Peyer's patch (tissue), 4 donors: ENCODE data around the gene KATNAL1.

Experiments
- POLR2A ChIP-seq, 2 donors: fragments of 450-650 bp; IDR thresholded peaks; one replicate each; pipeline ENCODE4 v1.5.1; 2017; ENCODE audit warnings: antibody characterized with exemption in 2 of 2, mild to moderate bottlenecking in 2 of 2, moderate library complexity in 2 of 2
- TF ChIP-seq, protein P1 (sequence below), 6 experiments: fragments of 450-650 bp in 4 of 6; fragments of 200-600 bp in 2 of 6; sonication (generic) in 1 of 6; IDR thresholded peaks; one replicate each; pipeline ENCODE4 v1.5.1; 2017 to 2019; ENCODE audit warnings: antibody characterized with exemption in 6 of 6, mild to moderate bottlenecking in 3 of 6, moderate library complexity in 1 of 6

GRCh38 chr13:30235216-30235615 is 72.1 kb downstream of the KATNAL1 start:
- TF ChIP-seq, protein P1, sequence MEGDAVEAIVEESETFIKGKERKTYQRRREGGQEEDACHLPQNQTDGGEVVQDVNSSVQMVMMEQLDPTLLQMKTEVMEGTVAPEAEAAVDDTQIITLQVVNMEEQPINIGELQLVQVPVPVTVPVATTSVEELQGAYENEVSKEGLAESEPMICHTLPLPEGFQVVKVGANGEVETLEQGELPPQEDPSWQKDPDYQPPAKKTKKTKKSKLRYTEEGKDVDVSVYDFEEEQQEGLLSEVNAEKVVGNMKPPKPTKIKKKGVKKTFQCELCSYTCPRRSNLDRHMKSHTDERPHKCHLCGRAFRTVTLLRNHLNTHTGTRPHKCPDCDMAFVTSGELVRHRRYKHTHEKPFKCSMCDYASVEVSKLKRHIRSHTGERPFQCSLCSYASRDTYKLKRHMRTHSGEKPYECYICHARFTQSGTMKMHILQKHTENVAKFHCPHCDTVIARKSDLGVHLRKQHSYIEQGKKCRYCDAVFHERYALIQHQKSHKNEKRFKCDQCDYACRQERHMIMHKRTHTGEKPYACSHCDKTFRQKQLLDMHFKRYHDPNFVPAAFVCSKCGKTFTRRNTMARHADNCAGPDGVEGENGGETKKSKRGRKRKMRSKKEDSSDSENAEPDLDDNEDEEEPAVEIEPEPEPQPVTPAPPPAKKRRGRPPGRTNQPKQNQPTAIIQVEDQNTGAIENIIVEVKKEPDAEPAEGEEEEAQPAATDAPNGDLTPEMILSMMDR (IDR thresholded peaks at IDR 0.05): no peak
- no peak for TF ChIP-seq POLR2A (IDR thresholded peaks at IDR 0.05)
